Measurements from ENCODE around the gene UGP2. TPM values are rescaled to one million over a fixed set of nuclear protein-coding genes. Genes with fewer than 3 reads are reported as not detected.

The UGP2 gene
- total and polyA plus RNA-seq, 2 donors (not counting 1 experiment from before 2014, with no cell fraction given) = 19.1 to 68.8 TPM

- Histone ChIP-seq H3K4me3 (ENCODE audit: control extremely low read depth in 1 of 5, extremely low read depth in 1 of 5, insufficient read depth in 1 of 5, low read depth in 2 of 5, low read length in 4 of 5) (no peak overlapping the region), H2AFZ (ENCODE audit: insufficient read depth, low read depth, low read length, poor library complexity, severe bottlenecking) (no peak overlapping the region), H3K27me3 (replicated peaks in 1 of 4; ENCODE audit: control extremely low read depth in 1 of 4, control insufficient read depth in 3 of 4, insufficient read depth in 4 of 4, low read length in 3 of 4) (no peaks in the 10 kb centered on the region), H3K4me1 (ENCODE audit: control insufficient read depth in 2 of 2, insufficient read depth in 2 of 2, low read length in 2 of 2) (no peaks in the 10 kb centered on the region), H3K79me2 (ENCODE audit: control insufficient read depth, insufficient read depth, low read length) (no peaks in the 10 kb centered on the region), H3K9me3 (ENCODE audit: control extremely low read depth in 1 of 3, control insufficient read depth in 2 of 3, insufficient read depth in 1 of 3, low read length in 2 of 3) (no peaks in the 10 kb centered on the region), H3K4me2 (replicated peaks; ENCODE audit: low read depth, low read length, poor library complexity, severe bottlenecking) (no peak overlapping the region), H4K20me1 (ENCODE audit: control insufficient read depth, insufficient read depth, low read length, poor library complexity, severe bottlenecking) (no peaks in the 10 kb centered on the region), H3K9ac (ENCODE audit: low read length) (no peak overlapping the region), H3K27ac (ENCODE audit: low read length in 2 of 2) (no peak overlapping the region), H3K36me3 (replicated peaks in 1 of 2; ENCODE audit: control extremely low read depth in 1 of 2, control insufficient read depth in 1 of 2, extremely low read depth in 1 of 2, insufficient read depth in 2 of 2, low read length in 1 of 2) (peaks cover 20 to 56% of the 10 kb centered on the region in 2 experiments)
- POLR2A ChIA-PET = no interaction called here
- WGBS (ENCODE audit: insufficient coverage) = 92% methylated on average over 1 of the region's 2 CpGs
- Mint-ChIP-seq H3K9me3 (ENCODE audit: insufficient read depth) (no peaks in the 10 kb centered on the region), H3K4me3 (no peak overlapping the region), H3K27me3 (no peaks in the 10 kb centered on the region), H3K27ac (no peak overlapping the region), H3K4me1 (no peaks in the 10 kb centered on the region)
- CTCF ChIA-PET = no interaction called here
- TF ChIP-seq, protein P1, sequence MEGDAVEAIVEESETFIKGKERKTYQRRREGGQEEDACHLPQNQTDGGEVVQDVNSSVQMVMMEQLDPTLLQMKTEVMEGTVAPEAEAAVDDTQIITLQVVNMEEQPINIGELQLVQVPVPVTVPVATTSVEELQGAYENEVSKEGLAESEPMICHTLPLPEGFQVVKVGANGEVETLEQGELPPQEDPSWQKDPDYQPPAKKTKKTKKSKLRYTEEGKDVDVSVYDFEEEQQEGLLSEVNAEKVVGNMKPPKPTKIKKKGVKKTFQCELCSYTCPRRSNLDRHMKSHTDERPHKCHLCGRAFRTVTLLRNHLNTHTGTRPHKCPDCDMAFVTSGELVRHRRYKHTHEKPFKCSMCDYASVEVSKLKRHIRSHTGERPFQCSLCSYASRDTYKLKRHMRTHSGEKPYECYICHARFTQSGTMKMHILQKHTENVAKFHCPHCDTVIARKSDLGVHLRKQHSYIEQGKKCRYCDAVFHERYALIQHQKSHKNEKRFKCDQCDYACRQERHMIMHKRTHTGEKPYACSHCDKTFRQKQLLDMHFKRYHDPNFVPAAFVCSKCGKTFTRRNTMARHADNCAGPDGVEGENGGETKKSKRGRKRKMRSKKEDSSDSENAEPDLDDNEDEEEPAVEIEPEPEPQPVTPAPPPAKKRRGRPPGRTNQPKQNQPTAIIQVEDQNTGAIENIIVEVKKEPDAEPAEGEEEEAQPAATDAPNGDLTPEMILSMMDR (IDR thresholded peaks at IDR 0.05) = no peak
- no peak for TF ChIP-seq EZH2 (IDR thresholded peaks at IDR 0.05; ENCODE audit: borderline replicate concordance, insufficient read depth, low read depth, low read length, poor library complexity, severe bottlenecking)
- DNase-seq = no peak
- ATAC-seq (ENCODE audit: low read depth) = no peak
- intact Hi-C loops (cut with micrococcal nuclease) = no loop called here
Observed at GRCh38 chr2:63893163-63893562, 51.5 kb downstream of the UGP2 start.

DNA sequence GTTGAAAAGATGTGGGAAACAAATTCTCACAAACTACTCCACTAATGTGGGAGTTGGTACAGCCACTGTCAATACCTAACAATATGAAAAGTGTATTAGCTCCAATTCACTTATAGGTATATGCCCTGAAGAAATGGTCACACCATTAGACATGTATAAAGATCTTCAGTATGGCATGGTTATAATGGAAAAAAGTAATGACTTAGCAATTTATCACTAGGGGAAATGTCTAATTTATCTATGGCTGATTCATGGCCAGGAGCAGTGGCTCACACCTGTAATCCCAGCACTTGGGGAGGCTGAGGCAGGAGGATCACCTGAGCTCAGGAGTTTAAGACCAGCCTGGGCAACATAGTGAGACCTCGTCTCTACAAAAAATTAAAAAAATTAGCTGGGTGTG, 52.5 kb downstream of the UGP2 start:
- ATAC-seq (ENCODE audit: low read depth) (no peak), DNase-seq (no peak)
- Histone ChIP-seq H3K9ac (ENCODE audit: low read length) (no peak overlapping the region), H3K4me1 (ENCODE audit: control insufficient read depth in 2 of 2, insufficient read depth in 2 of 2, low read length in 2 of 2) (no peaks in the 10 kb centered on the region), H3K27me3 (replicated peaks in 1 of 4; ENCODE audit: control extremely low read depth in 1 of 4, control insufficient read depth in 3 of 4, insufficient read depth in 4 of 4, low read length in 3 of 4) (no peaks in the 10 kb centered on the region), H3K4me2 (replicated peaks; ENCODE audit: low read depth, low read length, poor library complexity, severe bottlenecking) (no peak overlapping the region), H3K36me3 (replicated peaks in 1 of 2; ENCODE audit: control extremely low read depth in 1 of 2, control insufficient read depth in 1 of 2, extremely low read depth in 1 of 2, insufficient read depth in 2 of 2, low read length in 1 of 2) (peaks cover 25 to 54% of the 10 kb centered on the region in 2 experiments), H3K27ac (ENCODE audit: low read length in 2 of 2) (no peak overlapping the region), H3K79me2 (ENCODE audit: control insufficient read depth, insufficient read depth, low read length) (no peaks in the 10 kb centered on the region), H2AFZ (ENCODE audit: insufficient read depth, low read depth, low read length, poor library complexity, severe bottlenecking) (no peak overlapping the region), H3K9me3 (ENCODE audit: control extremely low read depth in 1 of 3, control insufficient read depth in 2 of 3, insufficient read depth in 1 of 3, low read length in 2 of 3) (no peaks in the 10 kb centered on the region), H4K20me1 (ENCODE audit: control insufficient read depth, insufficient read depth, low read length, poor library complexity, severe bottlenecking) (no peaks in the 10 kb centered on the region), H3K4me3 (ENCODE audit: control extremely low read depth in 1 of 5, extremely low read depth in 1 of 5, insufficient read depth in 1 of 5, low read depth in 2 of 5, low read length in 4 of 5) (no peak overlapping the region)
- H3K9me3 Mint-ChIP-seq (ENCODE audit: insufficient read depth) = no peaks in the 10 kb centered on the region
- no peak overlapping the region for H3K27ac Mint-ChIP-seq
- H3K4me1 Mint-ChIP-seq = no peaks in the 10 kb centered on the region
- ChIA-PET POLR2A (no interaction called here), CTCF (interaction anchor here (1.8 kb wide), 1 partner anchor 195 kb away, joined by 4 read pairs; no protein-coding TSS in a partner anchor)
- intact Hi-C loops (cut with micrococcal nuclease) = no loop called here
- no peaks in the 10 kb centered on the region for H3K27me3 Mint-ChIP-seq
- no CpG with 5 or more reads among the region's 1 CpG for WGBS (ENCODE audit: insufficient coverage)
- no peak for TF ChIP-seq EZH2 (IDR thresholded peaks at IDR 0.05; ENCODE audit: borderline replicate concordance, insufficient read depth, low read depth, low read length, poor library complexity, severe bottlenecking)
- TF ChIP-seq, protein P1 (IDR thresholded peaks at IDR 0.05) = no peak
- H3K4me3 Mint-ChIP-seq = no peak overlapping the region

All from B cell (primary cell).